Measurements from ENCODE around the gene MAP3K5.

DNA sequence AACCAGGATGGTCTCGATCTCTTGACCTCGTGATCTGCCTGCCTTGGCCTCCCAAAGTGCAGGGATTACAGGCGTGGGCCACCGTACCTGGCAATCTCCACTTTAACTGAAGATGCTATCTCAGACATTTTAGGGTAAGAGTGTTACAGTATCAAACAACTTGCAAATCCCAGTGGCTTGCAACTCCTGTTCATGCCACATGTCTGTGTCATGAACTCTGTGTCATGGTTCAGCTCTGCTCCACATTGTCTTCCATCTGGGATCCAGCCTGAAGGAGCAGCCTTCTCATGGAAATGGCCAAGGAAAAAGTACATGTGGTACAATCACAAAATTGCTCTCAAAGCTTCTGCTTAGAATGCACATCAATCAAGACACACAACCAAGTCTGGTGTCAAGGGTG is 114.9 kb downstream of the MAP3K5 start:
- TF ChIP-seq, protein P1, sequence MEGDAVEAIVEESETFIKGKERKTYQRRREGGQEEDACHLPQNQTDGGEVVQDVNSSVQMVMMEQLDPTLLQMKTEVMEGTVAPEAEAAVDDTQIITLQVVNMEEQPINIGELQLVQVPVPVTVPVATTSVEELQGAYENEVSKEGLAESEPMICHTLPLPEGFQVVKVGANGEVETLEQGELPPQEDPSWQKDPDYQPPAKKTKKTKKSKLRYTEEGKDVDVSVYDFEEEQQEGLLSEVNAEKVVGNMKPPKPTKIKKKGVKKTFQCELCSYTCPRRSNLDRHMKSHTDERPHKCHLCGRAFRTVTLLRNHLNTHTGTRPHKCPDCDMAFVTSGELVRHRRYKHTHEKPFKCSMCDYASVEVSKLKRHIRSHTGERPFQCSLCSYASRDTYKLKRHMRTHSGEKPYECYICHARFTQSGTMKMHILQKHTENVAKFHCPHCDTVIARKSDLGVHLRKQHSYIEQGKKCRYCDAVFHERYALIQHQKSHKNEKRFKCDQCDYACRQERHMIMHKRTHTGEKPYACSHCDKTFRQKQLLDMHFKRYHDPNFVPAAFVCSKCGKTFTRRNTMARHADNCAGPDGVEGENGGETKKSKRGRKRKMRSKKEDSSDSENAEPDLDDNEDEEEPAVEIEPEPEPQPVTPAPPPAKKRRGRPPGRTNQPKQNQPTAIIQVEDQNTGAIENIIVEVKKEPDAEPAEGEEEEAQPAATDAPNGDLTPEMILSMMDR (IDR thresholded peaks at IDR 0.05) = no peak
- no peak for TF ChIP-seq POLR2A (IDR thresholded peaks at IDR 0.05)
- TF ChIP-seq POLR2AphosphoS5 (IDR thresholded peaks at IDR 0.05) = no peak

Measured in gastroesophageal sphincter (tissue), 3 donors.